ENCODE measurements around the gene NTM.
"Not testable (repeated sequence)": the region's sequence is repeated elsewhere in the genome, so short reads cannot be mapped to it uniquely, and the experiment has no call there.

GRCh38 chr11:131424257-131424876 lies 54.0 kb downstream of the NTM start:
- TF ChIP-seq, protein P1, sequence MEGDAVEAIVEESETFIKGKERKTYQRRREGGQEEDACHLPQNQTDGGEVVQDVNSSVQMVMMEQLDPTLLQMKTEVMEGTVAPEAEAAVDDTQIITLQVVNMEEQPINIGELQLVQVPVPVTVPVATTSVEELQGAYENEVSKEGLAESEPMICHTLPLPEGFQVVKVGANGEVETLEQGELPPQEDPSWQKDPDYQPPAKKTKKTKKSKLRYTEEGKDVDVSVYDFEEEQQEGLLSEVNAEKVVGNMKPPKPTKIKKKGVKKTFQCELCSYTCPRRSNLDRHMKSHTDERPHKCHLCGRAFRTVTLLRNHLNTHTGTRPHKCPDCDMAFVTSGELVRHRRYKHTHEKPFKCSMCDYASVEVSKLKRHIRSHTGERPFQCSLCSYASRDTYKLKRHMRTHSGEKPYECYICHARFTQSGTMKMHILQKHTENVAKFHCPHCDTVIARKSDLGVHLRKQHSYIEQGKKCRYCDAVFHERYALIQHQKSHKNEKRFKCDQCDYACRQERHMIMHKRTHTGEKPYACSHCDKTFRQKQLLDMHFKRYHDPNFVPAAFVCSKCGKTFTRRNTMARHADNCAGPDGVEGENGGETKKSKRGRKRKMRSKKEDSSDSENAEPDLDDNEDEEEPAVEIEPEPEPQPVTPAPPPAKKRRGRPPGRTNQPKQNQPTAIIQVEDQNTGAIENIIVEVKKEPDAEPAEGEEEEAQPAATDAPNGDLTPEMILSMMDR (conservative IDR thresholded peaks at IDR 0.05; ENCODE audit: low read depth, low read length), result not testable (repeated sequence)
- not testable (repeated sequence) for TF ChIP-seq EZH2 (IDR thresholded peaks at IDR 0.05; ENCODE audit: borderline replicate concordance, low read depth, low read length, poor library complexity, severe bottlenecking)
